NCI-H345 treated with DMSO at 0.1 percent for 48 hours (cell line): ENCODE data around the gene WDR62.
A peak's percentile ranks its signal among the peaks of the same experiment; 100 is the strongest.
"Not testable (repeated sequence)": the region's sequence is repeated elsewhere in the genome, so short reads cannot be mapped to it uniquely, and the experiment has no call there.

Source experiments
- DNase-seq: peaks from one replicate; lab custom pipeline; 2025; ENCODE audit not compliant: unreplicated experiment; lab: John Stamatoyannopoulos, UW

The WDR62 gene

GRCh38 chr19:36032251-36033104, 22.2 kb upstream of the WDR62 start, which contains the start of gene CLIP3:
CLIP3 (minus strand) TSS chr19:36032873; CDS start chr19:36032357, 516 bp downstream.
- DNase-seq: peak; percentile 89

DNA sequence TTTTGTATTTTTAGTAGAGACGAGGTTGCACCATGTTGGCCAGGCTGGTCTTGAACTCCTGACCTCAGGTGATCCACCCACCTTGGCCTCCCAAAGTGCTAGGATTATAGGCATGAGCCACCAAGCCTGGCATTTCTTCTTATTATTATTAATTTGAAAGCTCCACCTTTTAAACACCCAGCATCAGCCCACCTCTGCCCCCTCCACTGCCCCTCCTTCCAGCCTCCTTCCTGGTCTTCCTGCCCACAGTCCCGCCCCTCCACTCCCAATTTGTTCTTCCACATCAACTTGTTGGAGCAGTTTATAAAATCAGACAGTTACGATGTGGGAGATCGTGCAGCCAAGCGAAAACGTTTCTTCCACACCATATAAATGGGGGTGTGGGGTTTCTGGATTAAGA, 14.2 kb upstream of the WDR62 start:
- DNase-seq: no peak

DNA sequence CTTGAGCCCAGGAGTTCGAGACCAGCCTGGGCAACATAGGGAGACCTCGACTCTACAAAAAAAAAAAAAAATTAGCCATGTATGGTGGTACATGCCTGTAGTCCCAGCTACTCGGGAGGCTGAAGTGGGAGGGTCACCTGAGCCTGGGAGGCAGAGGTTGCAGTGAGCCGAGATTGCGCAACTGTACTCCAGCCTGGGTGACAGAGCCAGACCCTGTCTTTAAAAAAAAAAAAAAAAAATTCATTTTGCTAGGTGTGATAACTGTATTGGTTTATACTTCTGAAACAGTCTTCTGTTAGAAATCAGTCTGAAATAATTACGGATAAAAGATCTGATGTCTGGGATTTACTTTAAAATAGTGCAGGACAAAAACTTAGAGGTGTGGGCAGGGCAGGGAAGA, 13.6 kb upstream of the WDR62 start:
- not testable (repeated sequence) for DNase-seq

DNA sequence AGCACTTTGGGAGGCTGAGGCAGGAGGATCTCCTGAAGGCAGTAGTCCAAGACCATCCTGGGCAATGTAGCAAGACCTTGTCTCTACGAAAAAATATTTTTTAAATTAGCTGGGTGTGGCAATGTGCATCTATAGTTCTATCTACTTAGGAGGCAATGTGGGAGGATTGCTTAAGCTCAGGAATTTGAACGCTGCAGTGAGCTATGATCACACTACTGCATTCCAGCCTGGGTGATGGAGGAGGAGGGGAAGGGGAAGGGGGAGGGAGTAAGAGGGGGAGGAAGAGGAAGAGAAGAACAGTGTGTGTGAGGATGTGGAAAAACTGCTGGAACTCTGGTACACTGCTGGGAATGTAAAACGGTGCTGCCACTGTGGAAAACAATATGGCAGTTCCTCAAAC, 12.9 kb upstream of the WDR62 start:
- no peak for DNase-seq

DNA sequence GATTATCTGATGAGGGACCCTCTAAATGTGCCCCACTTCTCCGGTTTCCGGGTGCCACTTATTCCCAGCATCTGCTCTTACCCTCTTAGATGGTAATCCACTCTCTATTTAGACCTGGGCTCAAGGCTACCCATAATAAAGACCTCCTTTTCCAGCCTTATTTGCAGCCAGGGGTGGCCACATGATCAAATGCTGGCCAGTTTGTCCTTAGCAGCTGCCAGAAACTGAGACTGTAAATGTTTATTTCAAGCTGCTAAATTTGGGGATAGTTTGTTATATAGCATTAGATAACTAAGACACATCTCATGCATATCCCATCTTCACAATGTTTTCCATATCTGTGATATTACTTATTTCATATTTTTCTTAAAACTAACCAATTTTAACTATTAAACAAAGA, 10.7 kb upstream of the WDR62 start:
- no peak for DNase-seq

- DNase-seq: no peak
Observed at GRCh38 chr19:36046443-36047050, 8.2 kb upstream of the WDR62 start.

DNA sequence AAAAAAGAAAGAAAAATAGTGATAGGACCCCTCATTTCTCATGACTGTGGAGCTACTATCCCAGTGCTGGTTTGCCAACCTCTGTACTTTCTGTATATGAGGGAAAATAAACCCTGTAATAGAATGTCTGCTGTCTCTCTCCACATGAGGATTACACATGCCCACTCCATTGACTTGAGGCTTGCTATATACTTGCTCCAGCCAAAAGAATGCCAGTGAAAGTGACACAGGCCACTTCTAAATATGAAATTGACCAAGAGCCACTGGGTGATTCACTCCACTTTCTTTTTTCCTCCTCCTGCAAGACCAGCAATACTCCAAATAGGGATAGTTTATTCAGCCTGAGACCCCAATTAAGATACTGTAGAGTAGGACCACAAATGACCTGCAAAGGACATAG, 6.9 kb upstream of the WDR62 start:
- DNase-seq: no peak

- DNase-seq: no peak
Observed at GRCh38 chr19:36049080-36049698, 5.5 kb upstream of the WDR62 start.

GRCh38 chr19:36051236-36051635, 3.5 kb upstream of the WDR62 start:
- no peak for DNase-seq

DNA sequence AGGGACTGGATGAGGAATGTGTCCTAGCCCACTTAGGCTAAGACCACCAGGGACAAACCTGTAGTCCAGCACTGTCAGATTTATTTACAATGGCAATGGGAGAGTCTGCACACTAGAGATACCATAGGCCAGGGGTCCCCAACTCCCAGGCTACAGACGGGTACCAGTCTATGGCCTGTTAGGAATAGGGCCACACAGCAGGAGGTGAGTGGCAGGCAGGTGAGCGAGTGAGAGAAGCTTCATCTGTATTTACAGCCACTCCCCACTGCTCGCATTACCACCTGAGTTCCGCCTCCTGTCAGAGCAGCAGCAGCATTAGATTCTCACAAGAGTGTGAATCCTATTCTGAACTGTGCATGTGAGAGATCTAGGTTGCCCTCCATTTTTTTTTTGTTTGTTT, 3.1 kb upstream of the WDR62 start:
- no peak for DNase-seq

DNA sequence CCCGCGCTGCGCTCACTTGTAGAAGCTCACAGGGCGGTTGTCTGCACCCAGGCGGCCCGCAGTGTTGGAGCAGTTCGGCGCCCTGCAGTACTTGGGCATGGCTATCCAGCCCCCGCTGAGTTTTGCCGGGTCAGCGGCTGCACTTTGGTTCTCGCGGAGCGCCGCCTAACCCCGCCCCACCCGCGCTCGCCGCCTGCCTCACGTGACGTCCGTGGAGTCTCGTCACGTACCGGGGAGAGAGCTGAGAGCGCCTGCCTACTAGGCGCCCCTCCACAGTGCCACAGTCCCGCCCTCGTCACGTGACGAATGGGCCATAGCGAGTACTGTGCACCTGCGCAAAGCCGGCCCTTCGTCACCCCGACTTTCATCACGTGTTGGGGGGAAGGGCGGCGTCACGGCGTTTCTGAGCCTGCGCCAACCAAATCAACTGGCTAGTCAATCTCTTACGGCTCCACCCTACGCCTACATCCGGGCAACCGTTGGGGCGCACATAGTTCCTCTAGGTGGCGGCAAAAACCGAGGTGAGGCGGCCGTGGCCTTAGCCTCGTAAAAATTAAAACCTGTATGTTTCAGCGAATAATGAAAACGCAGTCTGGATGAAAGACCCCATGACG, 471 bp upstream of the WDR62 start, which contains the start of gene THAP8:
TSS of gene THAP8 (minus strand) at position 167 of the 614 bp plus-strand sequence. CDS start at position 99, 68 bp downstream.
- peak; percentile 100 for DNase-seq

- no peak for DNase-seq
Observed at GRCh38 chr19:36058481-36059179, 3.9 kb downstream of the WDR62 start.

- no peak for DNase-seq
Observed at GRCh38 chr19:36059180-36059910, 4.6 kb downstream of the WDR62 start.

GRCh38 chr19:36060430-36060829, 5.7 kb downstream of the WDR62 start:
- DNase-seq: no peak

GRCh38 chr19:36061367-36061766, 6.7 kb downstream of the WDR62 start:
- DNase-seq: no peak

- no peak for DNase-seq
Observed at GRCh38 chr19:36064826-36065225, 10.1 kb downstream of the WDR62 start.

DNA sequence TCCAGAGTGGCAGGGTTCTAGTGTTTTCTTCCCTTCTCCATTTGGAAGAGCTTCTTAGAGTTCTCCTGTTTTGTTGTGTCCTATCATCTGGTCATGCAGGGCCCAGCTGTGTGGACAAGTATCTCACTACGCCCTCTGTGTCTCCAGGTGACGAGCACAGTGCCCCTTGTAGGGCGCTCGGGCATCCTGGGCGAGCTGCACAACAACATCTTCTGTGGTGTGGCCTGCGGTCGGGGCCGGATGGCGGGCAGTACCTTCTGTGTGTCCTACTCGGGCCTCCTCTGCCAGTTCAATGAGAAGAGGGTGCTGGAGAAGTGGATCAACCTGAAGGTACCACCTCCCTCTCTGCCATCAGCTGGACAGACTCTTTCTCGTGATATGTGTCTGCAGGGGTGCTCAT, 13.0 kb downstream of the WDR62 start:
- no peak for DNase-seq

DNA sequence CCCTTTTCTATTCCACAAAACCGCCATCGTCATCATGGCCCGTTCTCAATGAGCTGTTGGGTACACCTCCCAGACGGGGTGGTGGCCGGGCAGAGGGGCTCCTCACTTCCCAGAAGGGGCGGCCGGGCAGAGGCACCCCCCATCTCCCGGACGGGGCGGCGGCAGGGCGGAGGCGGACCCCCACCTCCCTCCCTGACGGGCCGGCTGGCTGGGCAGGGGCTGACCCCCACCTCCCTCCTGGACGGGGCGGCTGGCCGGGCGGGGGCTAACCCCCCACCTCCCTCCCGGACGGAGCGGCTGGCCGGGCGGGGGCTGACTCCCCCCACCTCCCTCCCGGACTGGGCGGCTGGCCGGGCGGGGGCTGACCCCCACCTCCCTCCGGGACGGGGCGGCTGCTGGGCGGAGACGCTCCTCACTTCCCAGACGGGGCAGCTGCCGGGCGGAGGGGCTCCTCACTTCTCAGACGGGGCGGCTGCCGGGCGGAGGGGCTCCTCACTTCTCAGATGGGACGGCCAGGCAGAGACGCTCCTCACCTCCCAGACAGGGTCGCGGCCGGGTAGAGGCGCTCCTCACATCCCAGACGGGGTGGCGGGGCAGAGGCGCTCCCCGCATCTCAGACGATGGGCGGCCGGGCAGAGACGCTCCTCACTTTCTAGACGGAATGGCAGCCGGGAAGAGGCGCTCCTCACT, 14.3 kb downstream of the WDR62 start:
- not testable (repeated sequence) for DNase-seq

DNA sequence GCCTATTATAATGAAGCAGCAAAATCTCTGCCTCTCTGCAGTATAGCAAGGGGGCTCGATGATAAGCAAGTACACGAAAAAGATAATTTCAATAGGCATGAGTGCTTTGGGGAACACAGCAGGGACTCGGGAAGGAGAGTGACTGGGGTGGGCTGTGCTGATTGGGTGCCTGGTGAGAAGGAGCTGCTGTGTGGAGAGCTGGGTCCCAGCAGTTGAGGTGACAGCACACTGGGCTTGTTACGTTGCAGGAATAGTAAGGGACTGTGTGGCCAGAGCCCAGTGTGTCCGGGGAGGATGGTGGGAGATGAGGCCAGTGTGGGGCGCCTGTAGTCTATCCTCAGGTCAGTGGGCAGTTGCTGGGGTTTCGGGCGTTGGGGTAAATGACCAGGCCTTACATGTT, 17.4 kb downstream of the WDR62 start:
- DNase-seq: no peak
